ENCODE results near the gene CCDC157. TPM values are rescaled to one million over a fixed set of nuclear protein-coding genes. Genes with fewer than 3 reads are reported as not detected.
"Not testable (repeated sequence)": the region's sequence is repeated elsewhere in the genome, so short reads cannot be mapped to it uniquely, and the experiment has no call there.

CCDC157 gene
- total RNA-seq, 2 donors from 2014 or later: 6.1 to 7.2 TPM

DNA sequence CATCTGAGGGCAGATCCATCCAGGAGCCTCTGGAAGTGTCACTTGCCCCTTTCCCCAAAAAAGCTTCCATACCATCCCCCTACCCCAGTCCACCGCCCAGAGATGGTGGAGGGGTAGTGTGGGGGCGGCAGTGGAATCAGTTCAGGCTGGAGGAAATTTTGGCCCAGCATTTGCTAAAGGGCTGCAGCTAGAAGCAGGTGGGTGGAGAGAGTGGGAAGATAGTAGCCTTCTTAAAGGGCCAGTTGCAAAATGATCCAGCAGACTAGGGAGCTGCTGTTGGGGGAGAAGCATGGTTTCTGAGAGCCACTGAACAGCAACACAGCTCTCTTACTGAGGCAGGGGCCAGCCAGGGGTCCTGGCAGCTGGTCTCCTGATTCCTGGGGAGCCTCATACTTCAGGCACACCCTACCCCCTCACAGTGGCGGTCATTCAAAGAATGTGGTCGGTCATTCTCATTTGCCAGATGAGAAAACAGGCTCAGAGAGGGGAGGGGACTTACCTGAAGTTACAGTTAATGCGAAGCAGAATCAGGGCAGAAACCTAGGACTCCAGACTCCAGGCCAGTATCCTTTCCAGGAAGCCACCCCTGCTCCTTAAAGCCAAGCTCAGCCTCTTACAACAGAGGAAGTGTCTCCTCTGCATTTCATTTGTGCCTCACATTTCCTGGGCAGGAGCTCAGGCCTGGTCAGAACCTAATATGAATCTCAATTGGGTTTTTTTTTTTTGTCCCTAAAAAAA, 45.4 kb downstream of the CCDC157 start:
- H3K4me3 Mint-ChIP-seq: no peak overlapping the region
- DNase-seq: peak; percentile 60
- H3K4me1 Mint-ChIP-seq: peaks cover 24% of the 10 kb centered on the region

DNA sequence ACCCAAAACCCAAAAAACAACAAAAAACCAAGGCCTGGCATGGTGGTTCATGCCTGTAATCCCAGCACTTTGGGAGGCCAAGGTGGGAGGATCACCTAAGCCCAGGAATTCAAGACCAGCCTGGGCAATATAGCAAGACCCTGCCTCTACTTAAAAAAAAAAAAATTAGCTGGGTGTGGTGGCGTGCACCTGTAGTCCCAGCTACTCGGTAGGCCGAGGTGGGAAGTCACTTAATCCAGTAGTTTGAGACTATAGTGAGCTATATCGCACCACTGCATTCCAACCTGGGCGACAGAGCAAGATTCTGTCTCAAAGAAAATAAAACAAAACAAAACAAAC, 45.9 kb downstream of the CCDC157 start:
- H3K9me3 ChIP-seq (ENCODE audit: control insufficient read depth, low read length); H3K27ac ChIP-seq (ENCODE audit: low read depth, low read length); H3K27me3 ChIP-seq (ENCODE audit: control insufficient read depth, insufficient read depth, low read length, poor library complexity, severe bottlenecking); H3K9ac ChIP-seq (ENCODE audit: extremely low read depth, low read length, poor library complexity, severe bottlenecking); H3K4me1 ChIP-seq (ENCODE audit: control insufficient read depth, insufficient read depth, low read length); H3K4me3 ChIP-seq (ENCODE audit: low read length); H3K9me3 Mint-ChIP-seq; DNase-seq; H3K4me3 Mint-ChIP-seq; H3K27ac Mint-ChIP-seq: not testable (repeated sequence)
- 87 to 96% methylated on average over 5 of the region's 5 CpGs for WGBS, 2 experiments (ENCODE audit: insufficient coverage in 1 of 2, insufficient read length in 1 of 2)
- H3K27me3 Mint-ChIP-seq (ENCODE audit: insufficient read depth): peaks cover 23% of the 10 kb centered on the region
- H3K36me3 Mint-ChIP-seq (ENCODE audit: low read depth): peaks cover 33% of the 10 kb centered on the region
- peaks cover 26% of the 10 kb centered on the region for H3K36me3 ChIP-seq (ENCODE audit: control insufficient read depth, insufficient read depth, low read length)
- H3K4me1 Mint-ChIP-seq: peaks cover 21% of the 10 kb centered on the region

More for the DNA sequence above, 45.4 kb downstream of the CCDC157 start:
- H3K36me3 ChIP-seq (ENCODE audit: control insufficient read depth, insufficient read depth, low read length): peaks cover 22% of the 10 kb centered on the region
- H3K27ac Mint-ChIP-seq: no peak overlapping the region
- peaks cover 6% of the 10 kb centered on the region for H3K27me3 ChIP-seq (ENCODE audit: control insufficient read depth, insufficient read depth, low read length, poor library complexity, severe bottlenecking)
- H3K4me1 ChIP-seq (ENCODE audit: control insufficient read depth, insufficient read depth, low read length): peaks cover 3% of the 10 kb centered on the region
- H3K9me3 ChIP-seq (ENCODE audit: control insufficient read depth, low read length): no peaks in the 10 kb centered on the region
- H3K27ac ChIP-seq (ENCODE audit: low read depth, low read length): no peak overlapping the region
- WGBS, 2 experiments (ENCODE audit: insufficient coverage in 1 of 2, insufficient read length in 1 of 2): 58 to 85% methylated on average over 2 to 5 of the region's 5 CpGs
- no peaks in the 10 kb centered on the region for H3K9me3 Mint-ChIP-seq
- no peak overlapping the region for H3K9ac ChIP-seq (ENCODE audit: extremely low read depth, low read length, poor library complexity, severe bottlenecking)
- H3K27me3 Mint-ChIP-seq (ENCODE audit: insufficient read depth): peaks cover 27% of the 10 kb centered on the region
- TF ChIP-seq, protein P1, sequence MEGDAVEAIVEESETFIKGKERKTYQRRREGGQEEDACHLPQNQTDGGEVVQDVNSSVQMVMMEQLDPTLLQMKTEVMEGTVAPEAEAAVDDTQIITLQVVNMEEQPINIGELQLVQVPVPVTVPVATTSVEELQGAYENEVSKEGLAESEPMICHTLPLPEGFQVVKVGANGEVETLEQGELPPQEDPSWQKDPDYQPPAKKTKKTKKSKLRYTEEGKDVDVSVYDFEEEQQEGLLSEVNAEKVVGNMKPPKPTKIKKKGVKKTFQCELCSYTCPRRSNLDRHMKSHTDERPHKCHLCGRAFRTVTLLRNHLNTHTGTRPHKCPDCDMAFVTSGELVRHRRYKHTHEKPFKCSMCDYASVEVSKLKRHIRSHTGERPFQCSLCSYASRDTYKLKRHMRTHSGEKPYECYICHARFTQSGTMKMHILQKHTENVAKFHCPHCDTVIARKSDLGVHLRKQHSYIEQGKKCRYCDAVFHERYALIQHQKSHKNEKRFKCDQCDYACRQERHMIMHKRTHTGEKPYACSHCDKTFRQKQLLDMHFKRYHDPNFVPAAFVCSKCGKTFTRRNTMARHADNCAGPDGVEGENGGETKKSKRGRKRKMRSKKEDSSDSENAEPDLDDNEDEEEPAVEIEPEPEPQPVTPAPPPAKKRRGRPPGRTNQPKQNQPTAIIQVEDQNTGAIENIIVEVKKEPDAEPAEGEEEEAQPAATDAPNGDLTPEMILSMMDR (conservative IDR thresholded peaks at IDR 0.05): no peak
- H3K36me3 Mint-ChIP-seq (ENCODE audit: low read depth): peaks cover 31% of the 10 kb centered on the region
- H3K4me3 ChIP-seq (ENCODE audit: low read length): no peak overlapping the region

DNA sequence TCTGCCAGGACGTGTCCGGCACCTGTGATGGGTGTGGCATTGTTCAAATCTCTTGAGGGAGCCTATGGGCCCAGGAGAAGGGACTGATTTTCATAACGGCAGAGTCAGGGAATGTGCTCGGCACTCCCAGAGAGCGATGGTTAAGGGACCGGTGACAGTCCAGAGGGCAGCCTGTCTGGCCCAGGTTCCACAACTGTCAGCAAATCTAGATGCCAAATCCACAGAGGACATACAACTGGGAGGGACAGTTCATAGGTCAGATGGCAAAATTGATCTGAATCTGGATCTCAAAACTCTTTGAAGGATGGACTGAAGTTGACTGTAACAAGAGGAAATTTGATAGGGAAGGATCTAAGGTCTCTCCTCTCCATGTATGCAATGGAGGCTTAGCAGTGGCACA, 47.5 kb downstream of the CCDC157 start:
- Histone ChIP-seq H3K4me3 (ENCODE audit: low read length) (no peak overlapping the region), H3K4me1 (ENCODE audit: control insufficient read depth, insufficient read depth, low read length) (no peaks in the 10 kb centered on the region), H3K27me3 (ENCODE audit: control insufficient read depth, insufficient read depth, low read length, poor library complexity, severe bottlenecking) (no peaks in the 10 kb centered on the region), H3K27ac (ENCODE audit: low read depth, low read length) (no peak overlapping the region), H3K36me3 (ENCODE audit: control insufficient read depth, insufficient read depth, low read length) (peaks cover 36% of the 10 kb centered on the region), H3K9me3 (ENCODE audit: control insufficient read depth, low read length) (no peaks in the 10 kb centered on the region), H3K9ac (ENCODE audit: extremely low read depth, low read length, poor library complexity, severe bottlenecking) (no peak overlapping the region)
- peaks cover 7% of the 10 kb centered on the region for H3K4me1 Mint-ChIP-seq
- H3K36me3 Mint-ChIP-seq (ENCODE audit: low read depth): peaks cover 44% of the 10 kb centered on the region
- WGBS, 2 experiments (ENCODE audit: insufficient coverage in 1 of 2, insufficient read length in 1 of 2): 75 to 87% methylated on average over 6 of the region's 6 CpGs
- no peak for DNase-seq
- TF ChIP-seq, protein P1 (conservative IDR thresholded peaks at IDR 0.05): no peak
- H3K4me3 Mint-ChIP-seq: no peak overlapping the region
- H3K27ac Mint-ChIP-seq: no peak overlapping the region
- H3K27me3 Mint-ChIP-seq (ENCODE audit: insufficient read depth): peaks cover 7% of the 10 kb centered on the region
- H3K9me3 Mint-ChIP-seq: no peaks in the 10 kb centered on the region

All from endodermal cell (in vitro differentiated cells).